Suppressor macrophage treated with lipopolysaccharide for 1 hour (primary cell): ENCODE measurements around the gene SMIM12.
A peak's percentile ranks its signal among the peaks of the same experiment; 100 is the strongest.

Experiments used
- DNase-seq, 3 donors: peaks; one replicate each; pipeline ENCODE4 v3.0.0-alpha.2; 2020 to 2022

Gene SMIM12

GRCh38 chr1:34859446-34860200, at the start of gene SMIM12:
SMIM12 (minus strand) TSS chr1:34859749; CDS start chr1:34855977, 3,772 bp downstream.
- DNase-seq = peak; percentile 97 to 98 (median 97)

GRCh38 chr1:34908369-34908768, 48.8 kb upstream of the SMIM12 start:
- no peak for DNase-seq

- no peak for DNase-seq
Observed at GRCh38 chr1:34907487-34908090, 48.0 kb upstream of the SMIM12 start.

GRCh38 chr1:34906756-34907155, 47.2 kb upstream of the SMIM12 start:
- no peak for DNase-seq

GRCh38 chr1:34906222-34906621, 46.7 kb upstream of the SMIM12 start:
- DNase-seq = no peak

GRCh38 chr1:34905098-34905459, 45.5 kb upstream of the SMIM12 start:
- DNase-seq = no peak

- no peak for DNase-seq
Observed at GRCh38 chr1:34904236-34905097, 44.9 kb upstream of the SMIM12 start.

- DNase-seq = no peak
Observed at GRCh38 chr1:34901919-34902318, 42.4 kb upstream of the SMIM12 start.

- no peak for DNase-seq
Observed at GRCh38 chr1:34900775-34901502, 41.4 kb upstream of the SMIM12 start.

- no peak for DNase-seq
Observed at GRCh38 chr1:34899906-34900305, 40.4 kb upstream of the SMIM12 start.

GRCh38 chr1:34899471-34899870, 39.9 kb upstream of the SMIM12 start:
- DNase-seq = no peak

GRCh38 chr1:34898330-34898761, 38.8 kb upstream of the SMIM12 start:
- no peak for DNase-seq

GRCh38 chr1:34896612-34897011, 37.1 kb upstream of the SMIM12 start:
- no peak for DNase-seq

- no peak for DNase-seq
Observed at GRCh38 chr1:34889705-34890104, 30.2 kb upstream of the SMIM12 start.

GRCh38 chr1:34887593-34887992, 28.0 kb upstream of the SMIM12 start:
- no peak for DNase-seq

GRCh38 chr1:34885405-34886247, 26.1 kb upstream of the SMIM12 start:
- peak in 2 of 3 donors; percentile 16 to 45 for DNase-seq

GRCh38 chr1:34884961-34885360, 25.4 kb upstream of the SMIM12 start:
- no peak for DNase-seq

- DNase-seq = no peak
Observed at GRCh38 chr1:34884536-34884935, 25.0 kb upstream of the SMIM12 start.

- no peak for DNase-seq
Observed at GRCh38 chr1:34879230-34879629, 19.7 kb upstream of the SMIM12 start.

GRCh38 chr1:34876406-34876805, 16.9 kb upstream of the SMIM12 start:
- no peak for DNase-seq

- DNase-seq = no peak
Observed at GRCh38 chr1:34874296-34874952, 14.9 kb upstream of the SMIM12 start.
